GM12801 (cell line): ENCODE results near the gene OGT.

Experiments used
- TF ChIP-seq, protein P1 (sequence below): IDR thresholded peaks from one replicate; pipeline ENCODE4 v1.5.1; 2011; ENCODE audit warnings: control low read depth; ENCODE audit not compliant: insufficient read length; ENCODE audit errors: extremely low read depth

Gene OGT

DNA sequence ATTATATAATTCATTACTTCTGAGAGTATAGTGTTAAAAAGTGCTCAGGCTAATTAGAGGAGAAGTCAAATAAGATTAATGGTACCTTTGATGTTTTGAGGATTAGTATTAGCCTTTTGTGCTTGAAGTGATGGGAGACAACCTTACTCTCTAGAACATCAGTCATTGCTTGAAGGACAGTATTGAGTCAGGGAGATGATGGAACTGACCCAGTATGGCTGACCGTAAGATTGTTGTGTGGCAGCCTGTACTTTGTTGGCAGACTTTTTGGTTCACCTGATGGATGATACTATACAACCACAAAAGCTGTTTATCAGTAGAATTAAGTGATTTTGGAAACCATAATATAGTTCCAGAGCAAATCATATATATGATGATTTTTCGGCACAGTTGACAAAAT is 9.9 kb downstream of the OGT start:
- TF ChIP-seq, protein P1, sequence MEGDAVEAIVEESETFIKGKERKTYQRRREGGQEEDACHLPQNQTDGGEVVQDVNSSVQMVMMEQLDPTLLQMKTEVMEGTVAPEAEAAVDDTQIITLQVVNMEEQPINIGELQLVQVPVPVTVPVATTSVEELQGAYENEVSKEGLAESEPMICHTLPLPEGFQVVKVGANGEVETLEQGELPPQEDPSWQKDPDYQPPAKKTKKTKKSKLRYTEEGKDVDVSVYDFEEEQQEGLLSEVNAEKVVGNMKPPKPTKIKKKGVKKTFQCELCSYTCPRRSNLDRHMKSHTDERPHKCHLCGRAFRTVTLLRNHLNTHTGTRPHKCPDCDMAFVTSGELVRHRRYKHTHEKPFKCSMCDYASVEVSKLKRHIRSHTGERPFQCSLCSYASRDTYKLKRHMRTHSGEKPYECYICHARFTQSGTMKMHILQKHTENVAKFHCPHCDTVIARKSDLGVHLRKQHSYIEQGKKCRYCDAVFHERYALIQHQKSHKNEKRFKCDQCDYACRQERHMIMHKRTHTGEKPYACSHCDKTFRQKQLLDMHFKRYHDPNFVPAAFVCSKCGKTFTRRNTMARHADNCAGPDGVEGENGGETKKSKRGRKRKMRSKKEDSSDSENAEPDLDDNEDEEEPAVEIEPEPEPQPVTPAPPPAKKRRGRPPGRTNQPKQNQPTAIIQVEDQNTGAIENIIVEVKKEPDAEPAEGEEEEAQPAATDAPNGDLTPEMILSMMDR = no peak

DNA sequence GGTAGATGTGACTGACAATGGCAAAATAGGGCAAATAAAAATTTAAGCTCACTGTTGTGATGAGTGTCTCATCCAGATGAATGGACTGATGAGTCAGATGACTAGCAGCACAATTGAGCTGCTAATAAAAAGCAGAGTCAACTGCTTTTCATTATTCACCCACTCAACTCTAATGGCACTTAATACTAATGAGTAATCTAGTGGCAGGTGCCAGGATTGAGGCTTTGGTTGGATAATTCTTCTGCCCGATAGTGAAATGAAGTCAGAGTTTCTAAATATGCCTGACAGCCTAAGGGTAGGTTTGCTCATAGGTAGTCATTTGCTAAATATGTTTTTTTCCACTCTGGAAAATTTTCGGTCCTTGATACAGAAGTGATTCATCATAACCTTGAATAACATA is 10.4 kb downstream of the OGT start:
- TF ChIP-seq, protein P1 = no peak

DNA sequence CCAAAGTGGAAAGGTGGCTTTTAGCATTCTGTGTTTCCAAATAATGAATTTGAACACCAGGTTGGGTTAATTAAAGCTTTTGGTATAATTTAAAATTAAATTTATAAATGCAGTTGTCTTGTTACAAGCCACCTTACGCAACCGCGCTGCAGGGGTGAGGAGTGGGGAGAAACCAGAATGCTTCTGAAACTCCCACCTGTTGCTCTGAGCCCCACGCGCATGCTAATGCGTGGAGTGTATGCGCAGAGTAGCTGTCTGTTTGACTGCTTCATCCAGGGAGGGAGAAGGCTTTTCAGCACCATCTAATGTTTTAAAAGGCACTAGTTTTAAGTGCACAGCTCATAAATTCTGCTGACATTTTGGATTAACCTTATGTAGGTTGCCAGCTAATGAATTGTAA is 12.5 kb downstream of the OGT start:
- TF ChIP-seq, protein P1 = no peak

DNA sequence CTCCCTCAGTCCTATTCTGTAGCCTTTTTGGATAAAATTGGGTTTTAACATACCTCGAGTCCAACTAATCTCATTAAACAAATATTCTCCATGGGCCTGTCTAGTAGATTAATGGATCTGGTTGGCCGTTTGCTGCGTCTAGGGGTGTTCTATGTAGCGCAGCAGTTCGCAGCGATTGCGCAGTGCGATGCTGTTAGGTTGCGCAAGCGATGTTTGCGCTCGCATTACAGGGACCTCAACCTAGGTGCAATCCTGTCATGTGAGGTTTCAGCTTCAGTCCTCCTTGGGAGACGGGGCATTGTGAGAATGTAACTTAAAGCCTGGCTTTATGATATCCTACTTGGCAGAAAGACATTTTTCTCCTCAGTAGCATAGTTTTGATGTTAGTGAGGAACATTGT is 14.0 kb downstream of the OGT start:
- TF ChIP-seq, protein P1 = no peak

DNA sequence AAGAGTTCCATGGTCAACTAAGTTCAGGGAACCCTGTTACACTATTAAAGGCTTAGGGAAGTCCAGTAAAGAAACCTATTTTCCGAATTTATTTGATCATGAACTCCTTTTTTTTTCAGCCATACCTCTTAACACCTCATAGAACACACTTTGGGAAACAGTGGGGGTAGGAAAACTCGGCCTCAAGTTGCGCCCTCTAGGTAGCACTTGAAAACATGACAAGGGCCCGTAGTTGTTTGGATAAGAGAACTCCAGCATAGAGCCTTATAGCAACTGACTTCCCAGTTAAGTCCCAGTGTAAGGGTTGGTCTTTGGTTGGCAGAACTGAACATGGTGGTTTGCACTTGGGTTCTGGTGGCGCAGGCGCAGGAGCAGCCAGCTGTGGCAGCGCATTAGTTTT is 14.4 kb downstream of the OGT start:
- TF ChIP-seq, protein P1 = no peak

DNA sequence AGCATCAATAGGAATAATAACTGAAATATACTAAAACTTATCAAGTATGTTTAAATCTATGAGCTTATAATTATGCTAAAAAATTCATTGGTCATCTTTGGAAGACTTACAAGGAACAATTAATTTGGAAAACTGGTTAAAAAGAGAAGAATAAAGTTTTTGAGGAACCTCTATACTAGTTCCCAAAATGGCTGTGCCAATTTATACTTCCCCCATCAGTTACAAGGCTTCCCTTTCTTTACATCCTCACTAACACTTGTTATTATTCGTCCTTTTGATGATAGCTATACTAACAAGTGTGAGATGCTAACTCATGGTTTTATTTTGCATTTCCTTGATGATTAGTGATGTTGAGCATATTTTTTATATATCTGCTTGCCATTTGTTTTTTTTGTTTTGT is 17.1 kb downstream of the OGT start:
- TF ChIP-seq, protein P1 = no peak

DNA sequence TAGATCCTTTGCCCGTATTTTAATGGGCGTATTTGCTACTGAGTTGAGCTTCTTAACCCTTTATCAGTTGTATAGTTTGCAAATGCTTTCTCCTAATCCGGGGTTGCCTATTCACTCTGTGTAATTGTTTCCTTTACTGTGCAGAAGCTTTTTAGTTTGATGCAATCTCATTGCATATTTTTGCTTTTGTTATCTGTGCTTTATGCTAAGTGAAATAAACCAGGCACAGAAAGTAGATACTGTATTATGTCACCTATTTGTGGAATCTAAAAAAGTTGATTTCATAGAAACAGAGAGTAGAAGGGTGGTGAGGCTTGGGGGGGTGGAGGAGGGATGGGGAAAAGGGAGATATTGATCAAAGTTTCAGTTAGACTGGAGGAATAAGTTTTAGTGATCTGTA is 17.7 kb downstream of the OGT start:
- TF ChIP-seq, protein P1 = no peak

DNA sequence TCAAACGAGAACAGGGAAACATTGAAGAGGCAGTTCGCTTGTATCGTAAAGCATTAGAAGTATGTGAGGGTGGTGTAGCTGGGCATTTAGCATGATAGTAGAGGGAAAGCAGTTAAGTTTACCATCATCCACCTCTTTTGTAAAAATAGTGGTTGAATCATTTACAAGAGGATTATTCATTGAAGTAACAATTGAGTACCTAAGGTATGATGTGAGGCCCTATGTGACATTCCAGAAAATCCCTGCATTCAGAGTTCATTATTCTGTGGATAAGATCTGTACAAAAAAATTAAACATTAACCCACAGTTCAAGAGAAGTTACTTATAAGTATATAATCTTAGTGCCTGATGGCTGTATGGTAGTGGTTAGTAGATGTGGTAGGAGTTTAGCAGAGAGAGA is 23.1 kb downstream of the OGT start:
- TF ChIP-seq, protein P1 = no peak
